GM18508 (cell line): Measurements from ENCODE around the gene LMF1.

Source experiments
- ATAC-seq: cut with Tn5 transposase; IDR thresholded peaks from one replicate; pipeline ENCODE4 v1.9.1; 2021; ENCODE audit warnings: moderate number of reproducible peaks; ENCODE audit not compliant: insufficient read depth, unreplicated experiment

The LMF1 gene

DNA sequence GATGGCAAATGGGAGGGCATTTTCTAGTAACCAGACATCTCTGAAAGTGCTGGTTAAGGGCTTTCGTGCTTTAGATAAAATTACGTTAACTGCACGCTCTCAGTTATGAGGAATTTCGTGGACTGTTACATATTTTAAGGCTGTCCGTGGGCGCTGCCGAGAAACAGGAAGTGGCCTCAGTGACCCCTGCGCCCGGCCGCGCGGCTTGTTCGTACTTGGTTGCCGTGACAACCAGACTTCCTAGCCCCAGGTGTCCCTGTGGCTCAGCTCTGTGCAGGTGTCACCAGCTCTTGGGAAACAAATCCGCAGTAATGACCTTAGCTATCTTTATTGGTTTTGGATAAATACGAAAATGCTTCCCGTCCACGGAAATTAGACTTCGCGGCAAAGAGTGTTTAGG is 52.7 kb downstream of the LMF1 start:
- ATAC-seq: no peak

DNA sequence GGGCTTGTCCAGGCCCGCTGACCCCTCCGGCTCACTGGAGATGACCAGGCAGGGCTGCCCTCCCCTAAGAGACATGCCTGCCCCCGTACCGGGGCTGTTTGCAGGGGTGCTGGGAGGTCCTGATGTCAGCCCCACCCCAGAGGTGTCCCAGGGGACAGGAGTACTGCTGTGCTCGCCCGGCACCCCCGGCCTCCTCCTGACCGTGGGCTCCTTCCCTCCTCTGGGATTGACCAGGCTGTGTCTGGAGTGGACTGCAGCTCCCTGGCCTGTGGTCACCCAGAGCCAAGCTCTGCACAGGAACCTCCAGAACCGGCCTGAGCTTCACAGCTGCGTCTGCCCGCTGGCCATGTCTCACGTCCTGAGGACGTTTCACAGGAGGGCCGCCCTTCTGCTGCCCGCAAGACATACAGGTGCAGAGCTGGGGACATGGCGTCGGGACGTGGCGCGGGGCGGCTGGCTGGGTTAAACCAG is 53.2 kb downstream of the LMF1 start:
- ATAC-seq: no peak

DNA sequence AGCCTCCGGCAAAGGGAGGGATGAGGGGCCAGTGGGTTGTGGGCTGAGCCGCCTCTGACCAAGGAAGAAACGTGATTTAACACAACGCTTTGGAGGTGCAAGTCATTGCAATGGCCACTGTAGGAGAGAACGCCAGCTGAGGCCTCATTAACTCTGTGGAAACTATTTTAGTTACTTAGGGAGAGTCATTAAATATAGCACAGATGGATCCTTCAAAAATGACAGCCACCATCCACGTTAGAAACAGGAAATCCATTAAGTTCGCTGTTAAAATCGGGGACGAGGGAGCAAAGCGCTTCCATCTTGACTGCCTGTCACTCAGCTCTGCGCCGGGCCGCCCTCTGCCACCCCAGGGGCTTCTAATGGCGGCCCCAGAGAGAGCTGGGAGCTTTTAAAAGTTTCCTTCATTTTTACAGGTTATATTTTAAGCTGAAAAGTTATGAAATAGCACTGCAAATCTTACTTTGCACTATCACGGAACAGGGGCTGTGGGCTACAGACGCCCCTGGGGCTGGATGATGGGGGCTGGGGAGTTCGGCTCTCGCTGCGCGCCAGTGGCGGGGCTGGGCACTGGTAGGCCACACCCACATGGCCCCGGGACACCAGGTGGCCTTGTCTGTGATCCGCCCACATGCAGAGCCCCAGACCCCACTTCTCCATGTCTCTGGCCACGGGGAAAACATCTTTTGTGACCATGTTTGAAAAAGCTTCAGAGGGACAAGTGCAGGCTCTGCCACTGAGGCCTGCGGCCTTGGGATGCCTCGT is 54.6 kb downstream of the LMF1 start:
- ATAC-seq: no peak

DNA sequence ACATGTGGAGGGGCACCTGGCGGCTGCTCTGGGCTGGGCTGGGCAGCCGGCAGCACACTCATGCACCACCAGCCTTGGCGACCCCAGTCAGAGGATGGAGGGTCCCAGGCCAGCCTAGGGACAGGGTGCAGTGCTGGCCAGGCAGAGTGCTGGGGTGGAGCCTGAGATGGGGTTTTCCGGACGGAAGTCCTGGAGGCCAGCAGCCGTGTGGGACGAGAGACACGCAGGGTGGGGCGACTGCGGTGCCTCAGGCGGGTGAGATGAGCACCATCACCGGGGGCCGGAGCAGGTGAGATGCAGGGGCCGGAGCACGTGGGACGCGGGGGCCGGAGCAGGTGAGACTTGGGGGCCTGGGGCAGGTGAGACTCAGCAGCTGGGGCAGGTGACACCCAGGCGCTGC is 55.2 kb downstream of the LMF1 start:
- ATAC-seq: no peak

DNA sequence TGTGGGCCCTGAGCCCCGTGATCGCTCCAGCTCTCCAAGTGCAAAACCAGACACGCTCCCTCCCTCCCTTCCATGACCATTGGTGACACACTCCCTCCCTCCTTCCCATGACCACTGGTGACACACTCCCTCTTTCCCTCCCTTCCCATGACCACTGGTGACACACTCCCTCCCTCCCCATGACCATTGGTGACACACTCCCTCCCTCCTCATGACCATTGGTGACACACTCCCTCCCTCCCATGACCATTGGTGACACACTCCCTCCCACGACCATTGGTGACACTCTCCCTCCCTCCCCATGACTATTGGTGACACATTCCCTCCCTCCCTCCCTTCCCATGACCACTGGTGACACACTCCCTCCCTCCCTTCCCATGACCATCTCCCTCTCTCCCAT is 56.3 kb downstream of the LMF1 start:
- ATAC-seq: no peak

DNA sequence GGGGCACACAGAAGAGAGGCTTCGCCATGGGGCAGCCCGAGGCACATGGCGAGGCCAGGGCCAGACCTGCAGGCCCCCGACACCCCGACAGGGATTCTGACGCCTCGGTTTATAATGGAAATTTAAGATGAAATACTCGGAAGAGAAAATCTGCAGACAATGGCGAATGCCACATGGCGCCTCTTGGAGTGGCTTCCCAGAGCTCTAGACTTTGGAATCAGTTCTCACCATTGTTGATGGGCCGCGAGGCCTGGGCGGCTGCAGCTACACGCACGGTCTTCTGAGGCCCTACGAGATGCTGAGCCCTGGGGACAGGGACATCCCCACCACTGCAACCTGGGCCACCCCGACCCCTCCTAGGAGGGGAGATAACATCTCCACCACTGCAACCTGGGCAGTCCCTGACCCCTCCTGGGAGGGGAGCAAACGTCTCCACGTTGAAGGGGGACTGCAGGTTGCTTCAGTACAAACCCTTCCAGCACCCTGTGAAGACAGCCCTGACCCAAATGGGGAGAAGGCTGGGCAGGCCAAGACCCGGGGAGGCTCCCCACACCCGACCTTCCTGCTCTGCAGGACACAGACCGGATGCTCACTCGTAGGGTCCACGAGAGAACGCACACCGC is 56.9 kb downstream of the LMF1 start:
- ATAC-seq: no peak

DNA sequence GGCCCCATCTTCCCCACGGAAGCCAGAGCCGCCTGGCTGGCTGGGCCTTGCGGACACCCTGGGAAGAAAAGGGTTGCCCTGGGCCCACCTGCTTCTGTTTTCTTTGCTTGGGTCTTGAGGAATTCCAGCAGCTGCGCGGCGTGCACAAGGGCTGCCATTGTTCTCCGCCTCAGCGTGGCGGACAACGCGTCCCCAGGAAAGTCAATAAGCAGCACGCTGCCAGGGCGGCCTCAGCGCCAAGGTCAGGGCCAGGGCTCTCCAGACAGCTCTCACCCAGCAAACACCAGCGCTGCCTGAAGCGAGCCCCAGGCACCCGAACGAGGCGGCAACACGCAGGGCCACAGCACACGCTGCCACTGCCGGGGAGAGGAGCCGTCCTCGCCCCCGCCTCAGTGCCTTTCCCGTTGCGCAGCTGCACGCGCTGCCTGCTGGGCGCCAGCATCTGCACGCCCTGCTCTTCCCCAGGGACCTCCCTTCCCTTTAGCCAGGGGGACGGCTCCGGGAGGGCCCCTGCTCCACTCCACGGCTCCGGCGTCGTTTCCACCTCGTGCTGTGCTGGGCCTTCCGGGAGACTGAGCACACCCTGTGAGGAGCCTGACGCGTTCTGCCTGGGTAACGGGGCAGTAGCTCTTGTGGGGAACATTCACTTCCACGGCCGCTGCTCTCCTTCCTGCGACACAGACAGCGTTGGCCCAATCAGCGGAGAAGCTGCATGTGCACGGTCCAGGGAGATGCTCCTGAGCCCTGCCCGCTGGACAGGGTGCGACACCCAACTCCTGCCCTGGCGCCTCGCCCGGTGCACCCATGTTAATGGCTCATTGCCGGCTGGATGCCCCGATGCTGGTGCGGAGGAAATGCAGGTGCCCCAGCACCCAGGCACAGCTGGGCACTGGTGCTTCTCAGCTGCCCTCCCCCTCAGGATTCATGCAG is 57.8 kb downstream of the LMF1 start:
- no peak for ATAC-seq

DNA sequence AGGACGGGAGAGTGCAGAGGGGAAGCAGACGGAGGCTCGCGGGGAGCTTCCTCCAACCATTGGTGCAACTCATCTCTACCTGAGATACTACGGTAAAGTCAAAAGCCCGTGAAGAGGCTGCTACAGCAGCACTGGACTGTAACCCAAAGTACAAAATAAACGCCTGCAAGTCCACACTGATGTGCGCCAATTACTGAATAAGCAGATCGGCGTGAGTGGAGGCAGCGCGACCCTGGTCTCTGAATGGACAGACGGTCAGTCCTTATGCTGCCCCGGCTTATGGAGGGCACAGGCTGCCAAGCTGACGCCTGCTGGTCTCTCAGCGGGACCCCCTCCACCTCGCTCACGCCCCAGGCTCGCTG is 58.5 kb downstream of the LMF1 start:
- ATAC-seq: no peak

DNA sequence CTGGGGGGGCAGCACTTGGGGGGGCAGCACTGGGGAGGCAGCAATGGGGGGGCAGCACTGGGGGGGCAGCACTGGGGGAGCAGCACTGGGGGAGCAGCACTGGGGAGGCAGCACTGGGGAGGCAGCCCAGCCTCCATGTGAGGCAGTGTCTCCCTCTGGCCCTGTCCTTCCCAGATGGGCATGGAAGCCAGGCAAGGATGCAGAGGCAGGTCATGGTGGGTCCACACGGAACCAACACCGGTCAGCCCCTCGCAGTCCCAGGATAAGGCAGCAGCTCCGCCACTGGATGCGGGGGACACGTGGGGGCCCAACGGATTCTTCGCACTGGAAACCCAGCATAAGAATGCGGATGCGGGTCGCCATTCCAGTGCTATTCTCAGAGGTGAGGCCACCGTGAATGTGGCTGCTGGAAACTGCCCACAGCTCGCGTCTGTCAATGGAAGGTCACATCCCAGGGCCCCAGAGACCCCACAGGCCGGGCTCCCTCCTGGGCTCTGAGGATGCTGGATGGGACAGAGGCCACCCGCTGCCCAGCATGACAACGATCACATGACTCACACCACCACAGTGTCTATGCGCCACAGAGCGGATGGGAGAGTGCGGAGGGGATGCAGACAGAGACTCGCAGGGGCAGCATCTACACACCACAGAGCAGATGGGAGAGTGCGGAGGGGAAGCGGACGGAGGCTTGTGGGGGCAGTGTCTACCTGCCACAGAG is 59.0 kb downstream of the LMF1 start:
- ATAC-seq: no peak

DNA sequence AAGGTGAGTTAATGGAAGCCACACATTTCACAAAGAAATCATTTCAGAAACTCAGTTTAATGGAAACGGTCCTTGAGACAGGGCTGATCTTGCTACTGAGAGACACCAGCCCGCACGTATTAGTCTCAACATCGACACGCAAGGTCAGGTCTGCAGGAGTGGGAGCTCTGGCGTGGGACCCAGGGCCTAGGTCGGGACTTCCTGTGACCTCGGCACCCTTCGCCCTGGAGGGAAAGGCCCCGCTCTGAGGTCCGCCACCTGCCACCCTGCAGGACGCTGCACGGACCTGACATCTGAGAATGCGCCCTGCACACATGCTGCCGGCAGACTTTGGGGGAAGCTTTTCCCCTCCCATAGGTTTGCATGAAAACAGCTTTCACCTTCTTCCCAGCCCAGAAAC is 59.7 kb downstream of the LMF1 start:
- no peak for ATAC-seq

DNA sequence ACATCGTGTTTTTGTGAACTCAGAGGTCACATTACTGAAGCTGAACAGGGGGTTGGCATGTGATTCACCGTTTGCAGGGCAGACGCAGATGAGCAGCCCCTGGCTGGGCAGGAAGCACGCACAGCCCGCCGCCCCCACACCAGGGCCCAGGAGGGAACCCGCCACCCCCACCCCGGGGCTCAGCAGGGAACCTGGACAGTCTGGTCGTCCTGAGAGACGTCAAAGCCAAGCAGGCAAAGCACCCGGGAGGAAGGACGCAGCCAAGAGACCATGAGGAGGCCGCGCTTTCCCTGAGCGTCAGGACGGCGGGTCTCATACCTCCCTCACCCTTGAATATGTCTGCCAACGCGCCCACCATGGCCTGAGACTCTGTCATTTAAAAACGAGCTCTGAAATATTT is 60.6 kb downstream of the LMF1 start:
- ATAC-seq: no peak

DNA sequence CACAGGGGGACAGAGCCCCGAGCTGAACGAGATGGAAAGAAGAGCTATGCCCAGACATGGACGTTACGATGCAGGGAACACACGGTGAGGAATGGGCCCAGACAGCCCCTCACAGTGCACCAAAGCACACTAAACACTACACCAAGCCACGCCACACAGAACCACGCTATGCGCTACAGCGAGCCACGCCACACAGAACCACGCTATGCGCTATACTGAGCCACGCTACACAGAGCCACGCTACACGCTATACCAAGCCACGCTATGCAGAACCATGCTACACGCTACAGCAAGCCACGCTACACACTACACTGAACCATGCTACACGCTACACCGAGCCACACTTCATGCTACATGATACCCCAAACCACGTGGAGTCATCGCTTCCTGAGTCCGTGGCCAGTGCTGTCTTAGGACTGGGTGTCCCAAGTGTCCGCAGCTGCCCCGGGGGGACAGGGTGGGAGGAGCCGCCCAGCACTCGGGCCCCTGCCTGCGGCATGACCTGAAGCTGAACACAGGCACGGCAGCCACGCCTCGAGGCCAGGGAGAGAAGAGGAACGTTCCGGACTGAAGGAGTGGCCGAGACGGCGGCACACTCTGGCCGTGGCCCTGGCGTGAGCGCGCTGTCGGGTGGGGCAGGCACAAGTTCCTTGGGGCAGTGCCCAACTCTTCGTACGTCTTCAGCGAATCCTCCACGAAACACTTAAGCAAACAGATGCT is 61.3 kb downstream of the LMF1 start:
- no peak for ATAC-seq

DNA sequence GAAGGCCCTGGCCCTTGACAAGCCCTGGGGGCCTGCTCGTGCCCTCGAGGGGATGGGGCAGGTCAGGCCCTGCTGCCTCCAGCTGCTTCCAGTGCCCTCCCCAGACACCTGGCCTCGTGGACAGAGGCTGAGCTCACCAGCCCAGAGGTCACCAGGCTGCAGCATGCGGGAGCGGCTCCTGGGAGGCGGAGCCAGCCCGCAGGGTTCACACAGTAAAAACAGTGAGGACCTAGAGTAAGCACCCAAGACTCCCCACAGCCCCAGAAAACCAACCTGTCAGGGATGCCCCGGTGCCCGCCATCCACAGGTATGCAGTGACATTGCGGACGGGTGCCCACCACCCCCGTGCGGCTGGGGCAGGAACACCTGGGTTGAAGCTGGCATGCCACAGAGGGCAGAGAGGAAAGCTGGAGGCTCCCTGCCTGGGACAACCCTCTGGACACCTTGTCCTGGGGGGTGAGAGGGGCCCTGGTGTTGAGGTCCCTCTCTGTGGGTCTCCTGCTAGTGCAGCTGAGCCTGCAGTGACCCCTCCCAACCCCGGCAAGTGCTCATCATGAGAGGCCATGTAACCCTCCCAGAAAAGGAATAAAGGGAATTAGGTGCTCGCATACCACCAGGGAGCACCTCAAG is 62.1 kb downstream of the LMF1 start:
- ATAC-seq: no peak

DNA sequence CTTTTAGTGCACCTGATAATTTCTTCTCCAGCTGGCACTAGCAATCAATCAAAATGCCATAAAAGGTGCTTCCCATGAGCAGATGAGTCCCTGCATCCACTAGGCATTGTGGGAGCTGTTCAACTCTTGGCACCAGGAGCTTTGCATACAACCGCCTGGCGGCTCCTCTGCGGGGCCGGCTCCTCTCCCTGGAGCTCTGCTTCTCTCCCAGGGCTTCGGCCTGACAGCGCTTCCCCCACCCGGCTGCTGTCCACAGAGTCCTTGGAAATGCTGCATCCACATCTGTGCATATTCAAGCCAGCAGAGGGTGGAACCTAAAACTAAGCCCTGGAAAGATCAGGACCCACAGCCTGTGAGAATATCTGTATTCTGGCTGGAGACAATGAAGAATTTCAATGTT is 62.9 kb downstream of the LMF1 start:
- ATAC-seq: no peak

DNA sequence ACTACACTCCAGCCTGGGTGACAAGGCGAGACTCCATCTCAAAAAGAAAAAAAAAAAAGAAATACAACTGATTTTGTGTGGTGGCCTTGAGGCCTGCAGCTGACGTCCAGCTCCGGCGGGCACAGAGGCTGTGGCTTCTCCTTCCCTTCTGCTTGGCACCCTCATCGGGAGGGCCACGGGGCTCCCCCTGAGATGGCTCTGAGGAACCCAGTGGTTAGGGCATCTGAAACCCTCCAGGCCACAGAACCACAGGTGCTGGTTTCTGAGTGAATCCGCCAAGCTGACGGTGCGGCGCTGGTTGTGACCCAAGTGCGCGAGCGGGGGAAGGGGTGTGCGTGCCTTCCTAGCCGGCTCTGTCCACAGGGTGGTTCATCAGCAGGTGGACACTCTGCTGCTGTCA is 63.4 kb downstream of the LMF1 start:
- no peak for ATAC-seq

DNA sequence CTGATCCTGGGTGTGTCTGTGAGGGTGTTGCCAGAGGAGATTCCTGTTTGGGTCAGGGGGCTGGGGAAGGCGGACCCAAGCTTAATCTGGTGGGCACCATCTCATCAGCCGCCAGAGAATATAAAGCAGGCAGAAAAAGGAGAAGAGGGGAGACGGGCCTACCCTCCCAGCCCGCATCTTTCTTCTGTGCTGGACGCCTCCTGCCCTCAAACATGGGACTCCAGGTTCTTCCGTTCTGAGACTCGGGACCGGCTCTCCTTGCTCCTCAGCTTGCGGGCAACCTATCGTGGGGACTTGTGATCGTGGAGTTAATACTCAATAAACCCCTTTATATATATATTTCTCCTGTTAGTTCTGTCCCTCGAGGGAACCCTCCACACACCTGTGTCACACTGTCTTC is 64.5 kb downstream of the LMF1 start:
- ATAC-seq: no peak

DNA sequence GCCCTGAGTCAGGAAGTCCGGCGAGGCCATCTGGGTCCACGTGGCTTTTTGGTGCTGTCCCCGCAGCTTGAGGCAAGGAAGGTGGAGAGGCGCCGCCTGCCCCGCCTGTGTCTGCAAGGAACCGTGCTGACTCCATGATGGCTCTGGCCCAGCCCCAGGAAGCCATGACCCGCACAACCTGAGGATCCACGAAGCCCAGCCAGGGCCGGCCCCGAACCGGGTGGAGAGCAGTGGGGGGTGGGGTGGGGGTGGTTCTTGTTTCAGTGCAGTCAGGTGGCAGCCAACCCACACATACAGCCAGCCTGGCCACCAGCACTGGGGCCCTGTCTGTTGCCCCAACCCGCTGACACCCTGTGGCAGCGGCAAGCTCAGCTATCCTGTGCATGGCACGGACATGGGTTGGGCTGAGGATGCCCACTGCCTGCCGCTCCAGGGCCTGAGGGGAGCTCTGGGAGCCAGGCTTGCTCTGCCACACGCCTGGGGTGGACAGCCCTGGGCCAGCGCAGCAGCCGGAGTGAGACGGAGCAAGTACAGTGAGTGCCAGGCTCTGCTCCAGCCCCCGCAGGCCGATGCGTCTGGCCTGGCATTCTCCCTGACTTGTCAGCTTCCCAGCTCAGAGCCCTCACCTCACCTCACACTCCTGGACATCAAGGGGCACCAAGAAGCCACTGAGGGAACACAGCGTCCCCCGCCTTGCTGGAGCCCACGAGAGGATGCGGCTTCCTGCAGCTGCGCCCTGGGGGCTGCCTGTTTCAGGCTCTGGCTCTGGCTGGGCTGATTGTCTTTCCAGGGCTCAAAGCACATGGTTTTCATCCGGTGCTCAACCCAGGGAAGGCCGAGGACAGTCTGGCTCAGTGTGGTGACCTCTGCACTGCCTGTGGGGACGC is 68.8 kb downstream of the LMF1 start:
- no peak for ATAC-seq

DNA sequence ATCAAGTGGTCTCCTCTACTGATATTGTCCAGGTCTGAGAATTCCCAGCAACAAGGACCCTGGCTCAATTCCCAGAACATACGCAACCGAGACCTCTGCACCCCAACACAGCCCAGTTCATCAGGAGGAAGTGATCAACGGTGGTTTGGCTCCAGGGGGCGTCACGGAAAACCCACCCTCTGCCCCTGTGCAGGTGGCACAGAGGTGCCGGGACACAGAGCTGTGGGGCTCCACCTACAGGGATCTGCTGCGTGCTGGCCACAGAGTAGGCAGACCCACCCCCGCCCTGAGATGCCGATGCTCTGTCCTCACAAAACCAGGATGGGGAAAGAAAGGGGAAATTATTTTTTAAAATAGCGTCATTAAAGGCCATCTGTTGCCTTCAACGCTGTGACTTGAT is 69.6 kb downstream of the LMF1 start:
- ATAC-seq: no peak

DNA sequence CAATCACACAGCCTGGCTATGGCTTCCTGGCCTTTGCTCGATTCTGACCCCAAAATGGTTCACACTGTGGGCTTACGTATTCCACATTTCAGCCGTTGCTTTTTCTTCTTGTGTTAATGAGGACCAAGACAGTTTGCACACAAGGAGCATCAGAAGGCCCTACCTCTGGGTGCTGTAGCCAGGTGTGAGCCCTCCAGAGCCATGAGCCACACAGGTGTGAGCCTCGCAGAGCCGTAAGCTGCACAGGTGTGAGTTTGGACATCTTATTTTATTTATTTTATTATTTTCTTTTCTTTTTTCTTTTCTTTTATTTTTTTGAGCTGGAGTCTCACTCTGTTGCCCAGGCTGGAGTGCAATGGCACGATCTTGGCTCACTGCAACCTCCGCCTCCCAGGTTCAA is 70.6 kb downstream of the LMF1 start:
- ATAC-seq: no peak
